GM21825 (cell line): ENCODE measurements around the gene ECHS1.
"Not testable (repeated sequence)": the region's sequence is repeated elsewhere in the genome, so short reads cannot be mapped to it uniquely, and the experiment has no call there.

Source experiments
- ATAC-seq: cut with Tn5 transposase; IDR thresholded peaks from one replicate; pipeline ENCODE4 v1.9.1; 2021; ENCODE audit warnings: mild to moderate bottlenecking, moderate library complexity; ENCODE audit not compliant: unreplicated experiment

Gene ECHS1

GRCh38 chr10:133379801-133380666 lies 6.9 kb upstream of the ECHS1 start:
- no peak for ATAC-seq

- peak; percentile 56 for ATAC-seq
Observed at GRCh38 chr10:133379152-133379800, 6.1 kb upstream of the ECHS1 start, which contains the start of gene PAOX. TSS of gene PAOX (plus strand) at chr10:133379262. CDS start at chr10:133379317, 55 bp downstream.

- ATAC-seq: peak; percentile 29
Observed at GRCh38 chr10:133378251-133379096, 5.3 kb upstream of the ECHS1 start.

- no peak for ATAC-seq
Observed at GRCh38 chr10:133377818-133378250, 4.7 kb upstream of the ECHS1 start.

- ATAC-seq: no peak
Observed at GRCh38 chr10:133377025-133377817, 4.1 kb upstream of the ECHS1 start.

- not testable (repeated sequence) for ATAC-seq
Observed at GRCh38 chr10:133376183-133376582, 3.0 kb upstream of the ECHS1 start.

- no peak for ATAC-seq
Observed at GRCh38 chr10:133375357-133376115, 2.4 kb upstream of the ECHS1 start.

- no peak for ATAC-seq
Observed at GRCh38 chr10:133372507-133372906, 647 bp downstream of the ECHS1 start.

GRCh38 chr10:133370030-133370786 lies 2.9 kb downstream of the ECHS1 start:
- no peak for ATAC-seq

- no peak for ATAC-seq
Observed at GRCh38 chr10:133368153-133368552, 5.0 kb downstream of the ECHS1 start.

GRCh38 chr10:133367461-133367860 lies 5.7 kb downstream of the ECHS1 start:
- ATAC-seq: not testable (repeated sequence)

- no peak for ATAC-seq
Observed at GRCh38 chr10:133366751-133367150, 6.4 kb downstream of the ECHS1 start.

GRCh38 chr10:133366130-133366478 lies 7.0 kb downstream of the ECHS1 start:
- ATAC-seq: no peak

- ATAC-seq: no peak
Observed at GRCh38 chr10:133365461-133366129, 7.6 kb downstream of the ECHS1 start.

GRCh38 chr10:133364645-133365431 lies 8.3 kb downstream of the ECHS1 start:
- no peak for ATAC-seq

- ATAC-seq: no peak
Observed at GRCh38 chr10:133362846-133363245, 10.3 kb downstream of the ECHS1 start.

GRCh38 chr10:133361773-133362441 lies 11.2 kb downstream of the ECHS1 start:
- ATAC-seq: no peak
